SKM-1 treated with dmso at 0.1 percent for 144 hours (cell line): ENCODE measurements around the gene APOBEC3C.
A peak's percentile ranks its signal among the peaks of the same experiment; 100 is the strongest.
"Not testable (repeated sequence)": the region's sequence is repeated elsewhere in the genome, so short reads cannot be mapped to it uniquely, and the experiment has no call there.

Source experiments
- DNase-seq: peaks from one replicate; lab custom pipeline; 2025; ENCODE audit not compliant: unreplicated experiment; lab: John Stamatoyannopoulos, UW

Gene APOBEC3C

GRCh38 chr22:39013942-39014722, at the start of gene APOBEC3C:
Gene APOBEC3C, plus strand, starts transcription at chr22:39014257. Its CDS starts 106 bp downstream, at chr22:39014363.
- DNase-seq = peak; percentile 81

DNA sequence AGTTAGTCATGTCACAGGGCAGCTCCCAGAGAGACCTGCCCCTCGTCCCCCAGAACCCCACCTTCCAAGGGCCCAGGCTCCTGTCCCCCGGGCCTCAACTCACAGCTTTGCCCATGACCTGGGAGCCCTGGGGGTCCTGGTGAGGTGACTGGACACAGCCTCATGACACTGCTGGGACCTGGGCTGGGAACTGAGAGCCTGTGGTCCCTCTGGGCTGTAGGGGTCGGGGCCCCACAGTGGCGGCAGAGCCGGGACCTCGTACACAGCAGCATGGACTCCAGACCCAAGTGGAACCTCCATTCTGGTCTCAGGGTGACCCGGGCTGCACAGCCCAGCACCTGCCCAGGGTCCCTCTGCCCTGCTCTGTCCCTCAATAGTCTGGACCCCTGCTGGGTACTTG, 49.8 kb upstream of the APOBEC3C start:
- no peak for DNase-seq

DNA sequence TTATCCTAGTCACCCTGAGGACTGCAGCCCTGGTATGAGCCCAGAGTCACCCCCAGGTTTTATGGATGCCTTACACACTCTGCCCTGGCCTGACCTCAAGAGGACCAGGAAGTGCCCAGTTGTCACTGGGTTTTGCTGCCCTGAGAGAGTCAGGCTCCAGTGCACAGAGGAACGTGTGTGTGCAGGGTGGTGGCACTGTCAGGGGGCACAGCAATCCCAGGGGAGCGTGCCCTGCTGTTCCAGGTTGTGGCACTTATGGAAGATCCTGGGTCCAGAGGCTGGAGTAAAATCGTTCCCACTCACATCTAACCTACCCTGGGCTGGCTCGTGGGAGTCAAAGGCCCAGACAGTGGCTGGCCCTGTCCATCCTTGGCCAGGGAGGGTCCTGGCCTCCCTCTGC, 49.1 kb upstream of the APOBEC3C start:
- DNase-seq = no peak

- no peak for DNase-seq
Measured at GRCh38 chr22:38965614-38966379, 48.3 kb upstream of the APOBEC3C start.

GRCh38 chr22:38966380-38966702, 47.7 kb upstream of the APOBEC3C start:
- DNase-seq = no peak

DNA sequence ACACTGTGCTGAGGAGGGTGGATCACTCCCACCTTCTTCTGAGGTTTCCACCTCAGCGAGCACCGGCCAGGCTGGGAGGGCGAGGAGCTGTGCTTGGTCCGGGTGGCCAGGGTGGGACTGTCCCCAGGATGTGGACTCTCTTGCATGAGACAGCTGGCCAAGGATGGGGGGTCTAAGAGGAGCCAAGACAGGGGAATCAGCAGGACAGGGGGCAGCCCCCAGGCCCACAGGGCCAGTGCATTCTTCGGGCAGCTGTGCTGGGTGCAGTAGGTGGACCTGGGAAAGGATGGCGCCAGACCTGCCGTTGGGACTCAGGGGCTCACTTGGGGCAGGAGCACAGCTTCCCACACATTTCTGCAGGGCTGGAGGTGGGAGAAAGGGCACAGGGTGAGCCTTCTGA, 47.1 kb upstream of the APOBEC3C start:
- no peak for DNase-seq

DNA sequence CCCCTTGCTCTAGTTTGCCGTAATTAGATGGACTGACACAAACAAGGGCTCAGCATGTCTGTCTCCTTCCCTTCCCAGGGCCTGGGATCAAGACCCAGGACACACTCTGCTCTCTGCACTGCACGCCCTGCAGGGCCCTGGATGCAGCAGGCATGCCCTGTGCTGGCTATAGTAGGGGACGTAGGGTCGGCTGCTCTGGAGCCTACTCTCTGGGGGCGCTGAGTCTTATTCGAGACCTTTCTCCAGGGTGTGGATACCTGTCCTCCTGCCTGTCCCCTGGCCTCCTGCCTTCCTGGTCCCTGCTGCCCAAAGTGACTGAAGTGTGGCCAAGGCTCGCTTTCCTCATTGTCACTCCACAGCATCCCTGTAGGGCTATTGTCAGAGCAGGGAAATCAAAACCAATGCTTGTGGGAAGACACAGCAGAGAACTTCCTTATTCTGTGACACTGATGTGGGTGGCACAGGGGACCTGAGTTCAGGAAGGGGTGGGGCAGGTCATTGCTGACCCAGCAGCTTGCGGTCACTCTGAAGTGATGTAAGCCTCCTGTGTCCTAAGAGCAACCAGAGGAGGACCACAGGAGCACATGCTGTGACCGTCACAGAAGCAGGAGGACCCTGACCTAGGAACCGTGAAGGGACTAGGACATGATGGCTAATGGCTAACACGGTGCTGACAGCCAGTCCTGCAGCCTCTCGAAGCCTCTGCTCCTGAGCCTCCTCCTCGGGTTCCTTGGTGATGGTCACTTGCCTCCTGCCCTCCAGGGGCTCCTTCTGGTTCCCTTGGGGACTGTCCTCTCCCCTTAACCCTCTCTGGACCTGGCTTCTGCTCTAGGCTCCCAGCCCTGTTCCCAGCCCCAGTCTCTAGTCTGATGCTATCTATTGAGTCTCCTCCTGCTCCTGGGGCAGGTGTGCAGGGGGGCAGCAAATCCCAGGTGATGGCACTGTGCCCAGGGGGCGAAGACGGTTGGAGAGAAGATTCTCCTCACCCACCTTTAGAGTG, 46.3 kb upstream of the APOBEC3C start:
- DNase-seq = peak; percentile 87

- no peak for DNase-seq
Measured at GRCh38 chr22:38968801-38969200, 45.3 kb upstream of the APOBEC3C start.

- DNase-seq = no peak
Measured at GRCh38 chr22:38970551-38970950, 43.5 kb upstream of the APOBEC3C start.

DNA sequence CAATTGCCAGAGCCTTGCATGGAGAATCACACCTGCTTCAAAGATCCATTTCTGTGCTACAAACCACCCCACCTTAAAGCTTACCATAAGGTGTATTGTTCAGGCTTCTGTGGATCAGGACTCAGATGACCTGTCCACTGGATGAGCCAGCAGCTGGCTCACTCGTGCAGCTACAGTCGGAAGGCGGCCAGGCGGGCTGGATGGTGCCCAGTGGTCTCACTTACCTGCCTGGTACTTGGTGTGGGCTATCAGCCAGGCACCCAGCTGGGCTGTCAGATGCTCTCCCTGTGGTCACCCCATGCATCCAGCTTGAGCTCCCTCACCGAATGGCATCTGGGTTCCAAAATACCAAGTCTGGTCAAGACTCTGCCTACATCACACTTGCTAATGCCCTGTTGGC, 42.9 kb upstream of the APOBEC3C start:
- no peak for DNase-seq

DNA sequence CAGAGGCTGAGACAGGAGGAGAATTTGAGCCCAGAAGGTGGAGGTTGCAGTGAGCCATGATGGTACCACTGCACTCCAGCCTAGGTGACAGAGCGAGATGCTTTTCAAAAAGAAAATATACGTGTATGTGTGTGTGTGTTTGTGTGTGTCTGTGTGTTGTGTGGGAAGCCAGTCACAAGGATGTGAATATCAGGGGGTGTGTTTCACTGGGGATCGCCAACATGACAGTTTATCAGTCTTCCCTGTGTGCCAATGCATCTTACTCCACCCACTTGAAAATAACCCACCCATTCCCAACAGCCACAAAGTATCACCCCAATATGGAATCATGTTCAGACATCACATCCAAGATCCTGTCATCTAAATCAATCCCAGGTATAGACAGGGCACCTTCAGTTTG, 42.3 kb upstream of the APOBEC3C start:
- DNase-seq = no peak

- DNase-seq = no peak
Measured at GRCh38 chr22:38972558-38972957, 41.5 kb upstream of the APOBEC3C start.

DNA sequence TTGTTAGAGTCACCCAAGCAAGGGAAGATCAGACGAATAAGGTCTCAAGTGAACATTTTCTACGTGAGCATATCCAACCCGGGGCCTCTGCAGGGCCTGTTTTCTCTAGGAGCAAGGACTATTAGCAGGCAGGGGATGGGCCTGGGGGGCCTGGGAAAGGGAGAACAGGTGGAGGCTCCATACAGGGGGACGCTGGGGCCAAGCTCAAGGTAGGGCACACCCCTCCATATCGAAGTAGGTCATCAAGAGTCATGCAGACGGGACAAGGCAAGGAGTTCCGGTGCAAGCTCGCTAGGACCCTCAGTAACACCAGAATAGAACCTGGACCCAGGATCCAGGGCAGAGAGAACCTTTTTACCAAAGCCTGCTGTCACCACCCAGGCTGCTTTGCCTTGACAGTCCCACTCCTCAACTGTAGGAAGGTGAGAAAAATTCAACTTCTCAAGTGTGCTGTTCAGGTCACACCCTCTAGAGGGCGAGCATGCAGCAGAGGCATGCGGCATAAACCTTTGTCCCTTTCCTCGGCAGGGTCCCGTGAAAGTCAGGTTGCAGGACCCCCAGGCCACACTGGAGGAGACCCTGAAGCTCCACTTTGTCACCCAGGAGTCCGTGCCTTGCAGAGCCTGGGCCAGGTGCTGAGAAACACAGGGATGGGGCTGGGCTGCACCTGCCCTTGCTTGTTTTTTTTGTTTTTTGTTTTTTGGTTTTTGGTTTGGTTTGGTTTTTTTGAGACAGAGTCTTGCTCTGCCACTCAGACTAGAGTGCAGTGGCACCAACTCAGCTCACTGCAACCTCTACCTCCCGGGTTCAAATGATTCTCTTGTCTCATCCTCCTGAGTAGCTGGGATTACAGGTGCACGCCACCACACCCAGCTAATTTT, 40.5 kb upstream of the APOBEC3C start:
- DNase-seq = peak; percentile 44

DNA sequence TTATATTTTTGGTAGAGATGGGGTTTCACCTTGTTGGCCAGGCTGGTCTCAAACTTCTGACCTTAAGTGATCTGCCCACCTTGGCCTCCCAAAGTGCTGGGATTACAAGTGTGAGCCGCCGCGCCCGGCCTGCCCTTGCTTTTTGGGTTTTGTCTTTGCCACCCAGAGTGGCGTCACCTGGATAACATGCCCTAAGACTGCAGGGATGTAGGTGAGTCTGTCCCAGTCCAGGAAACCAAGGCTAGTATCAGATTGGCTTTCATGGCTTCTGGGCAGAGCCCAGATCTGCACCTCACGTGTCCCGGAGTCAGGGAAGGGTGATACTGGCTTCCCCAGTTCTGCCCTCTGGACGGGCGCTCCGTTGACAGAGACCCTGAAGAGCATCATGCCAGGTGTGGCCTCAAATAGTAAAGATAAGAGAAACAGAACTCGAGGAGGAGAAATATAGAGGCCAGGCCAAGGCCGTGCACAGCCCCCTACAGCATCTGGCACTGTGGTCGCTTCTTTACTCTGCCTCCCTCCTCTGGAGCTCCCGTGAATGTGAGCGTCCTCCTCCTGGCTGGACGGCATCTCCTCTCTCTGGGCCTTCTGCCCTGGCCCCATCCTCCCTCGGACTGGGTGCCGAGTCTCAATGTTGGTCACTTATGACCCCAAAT, 39.8 kb upstream of the APOBEC3C start:
- DNase-seq = no peak

- DNase-seq = no peak
Measured at GRCh38 chr22:38974826-38975175, 39.3 kb upstream of the APOBEC3C start.

DNA sequence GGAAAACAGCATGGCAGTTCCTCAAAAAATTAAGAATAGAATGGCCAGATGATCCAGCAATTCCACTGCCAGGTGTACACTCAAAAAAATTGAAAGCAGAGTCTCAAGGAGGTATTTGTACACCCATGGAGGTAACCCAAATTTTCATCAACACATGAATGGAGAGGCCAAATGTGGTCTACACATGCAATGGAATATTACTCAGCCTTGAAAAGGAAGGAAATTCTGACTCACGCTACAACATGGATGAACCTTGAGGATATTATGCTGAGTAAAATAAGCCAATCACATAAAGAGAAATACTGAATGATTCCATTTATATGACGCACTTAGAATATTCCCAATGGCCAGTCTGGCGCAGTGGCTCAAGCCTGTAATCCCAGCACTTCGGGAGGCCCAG, 36.8 kb upstream of the APOBEC3C start:
- DNase-seq = not testable (repeated sequence)

GRCh38 chr22:38980587-38980986, 33.5 kb upstream of the APOBEC3C start:
- not testable (repeated sequence) for DNase-seq

DNA sequence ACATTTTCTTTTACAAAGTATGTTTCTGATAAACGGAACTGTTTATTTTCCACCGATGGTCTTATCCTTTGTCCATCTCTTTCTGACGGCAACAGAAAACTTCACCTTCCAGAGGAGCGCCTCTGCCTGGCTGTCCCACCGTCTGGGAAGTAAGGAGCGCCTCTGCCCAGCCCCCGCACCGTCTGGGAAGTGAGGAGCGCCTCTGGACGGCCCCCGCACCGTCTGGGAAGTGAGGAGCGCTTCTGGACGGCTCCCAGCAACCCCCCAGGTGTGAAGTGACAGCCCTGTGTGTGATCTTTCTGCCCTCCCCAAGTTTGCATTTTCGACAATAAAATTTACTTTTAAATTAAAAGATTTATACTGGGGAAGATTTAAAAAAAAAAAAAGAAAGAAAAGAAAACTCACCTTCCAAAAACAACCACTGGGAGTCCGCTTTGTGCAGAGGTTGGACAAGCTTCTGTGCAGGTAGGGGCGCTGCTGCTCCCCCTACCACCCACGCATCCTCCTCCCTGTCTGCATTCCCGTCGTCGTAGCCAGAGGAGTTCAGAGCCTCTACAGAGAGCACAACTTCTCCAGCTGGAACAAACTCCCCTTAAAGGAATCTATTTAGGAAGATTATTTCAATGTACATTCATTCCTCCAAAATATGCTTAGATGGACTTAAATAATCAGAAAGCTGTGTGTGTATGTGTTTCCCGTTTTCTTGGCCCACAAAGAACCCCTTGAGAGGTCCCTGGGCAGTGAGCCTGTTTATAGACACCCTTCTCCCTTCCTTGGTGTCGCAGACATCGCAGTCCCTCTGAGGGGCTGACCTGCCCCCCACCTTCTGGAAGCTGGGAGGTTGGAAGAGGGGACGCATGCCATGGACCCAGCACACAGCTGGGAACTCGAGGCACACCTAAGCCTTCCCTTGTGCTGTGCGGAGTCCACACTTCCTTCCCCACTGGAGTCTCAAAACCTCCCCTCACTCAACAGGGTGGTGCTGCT, 32.8 kb upstream of the APOBEC3C start:
- no peak for DNase-seq
